ENCODE data around the gene MLH3. TPM values are rescaled to one million over a fixed set of nuclear protein-coding genes. Genes with fewer than 3 reads are reported as not detected.

The MLH3 gene
- total RNA-seq, 1 experiment from 2014 or later: 23.0 TPM

GRCh38 chr14:74977901-74978385 is 73.3 kb downstream of the MLH3 start:
- Histone ChIP-seq H3T11ph (ENCODE audit: low read length) (no peak overlapping the region), H2AFZ (ENCODE audit: low read length) (no peak overlapping the region), H2AK5ac (ENCODE audit: insufficient read length, low read length) (no peak overlapping the region), H2BK15ac (ENCODE audit: low read depth, low read length) (no peak overlapping the region), H2BK120ac (ENCODE audit: low read depth, low read length, poor library complexity, severe bottlenecking) (no peak overlapping the region), H3K79me1 (ENCODE audit: insufficient read depth, low read depth, low read length, poor library complexity, severe bottlenecking) (no peaks in the 10 kb centered on the region), H4K8ac (replicated peaks; ENCODE audit: insufficient read length, low read depth, low read length) (no peak overlapping the region), H3K9me3 (ENCODE audit: control insufficient read depth, low read depth, low read length) (no peaks in the 10 kb centered on the region), H3K4me1 (ENCODE audit: insufficient read depth, low read length) (no peaks in the 10 kb centered on the region; the same call in 1 of the 2 replicates), H3K14ac (ENCODE audit: insufficient read depth, low read length) (no peak overlapping the region), H3K23me2 (ENCODE audit: insufficient read length, low read depth, low read length, poor library complexity, severe bottlenecking) (no peaks in the 10 kb centered on the region), H3K18ac (ENCODE audit: insufficient read length, low read depth, low read length) (no peak overlapping the region), H2BK5ac (ENCODE audit: insufficient read length, low read length) (no peak overlapping the region), H2BK12ac (ENCODE audit: insufficient read length, low read depth, low read length) (no peak overlapping the region), H3K79me2 (ENCODE audit: insufficient read depth, low read length) (no peaks in the 10 kb centered on the region), H4K91ac (ENCODE audit: insufficient read length, low read depth, low read length) (no peak overlapping the region), H3K4ac (ENCODE audit: low read depth, low read length) (no peak overlapping the region), H4K20me1 (ENCODE audit: control insufficient read depth, insufficient read depth, insufficient read length) (no peaks in the 10 kb centered on the region), H2BK20ac (ENCODE audit: low read depth, low read length, poor library complexity, severe bottlenecking) (no peak overlapping the region), H3K4me2 (ENCODE audit: insufficient read depth, insufficient read length, low read length) (no peak overlapping the region), H3K56ac (ENCODE audit: insufficient read length, low read depth, low read length) (no peak overlapping the region), H3K23ac (ENCODE audit: insufficient read length, low read depth, low read length) (no peak overlapping the region), H4K5ac (ENCODE audit: insufficient read length, low read depth, low read length) (no peak overlapping the region), H3K9ac (ENCODE audit: extremely low read depth, insufficient read length, low read length) (no peak overlapping the region), H3K27ac (ENCODE audit: insufficient read length, low read depth, low read length) (no peak overlapping the region), H3K27me3 (ENCODE audit: insufficient read depth, low read length) (no peaks in the 10 kb centered on the region)
- H3K27me3 Mint-ChIP-seq (ENCODE audit: low read depth): no peaks in the 10 kb centered on the region; the same call in 1 of the 2 replicates
- DNase-seq: peak; percentile 20
- no peak for TF ChIP-seq CTCF (conservative IDR thresholded peaks at IDR 0.05)
- peaks cover 33 to 47% of the 10 kb centered on the region in 2 experiments for H3K4me1 Mint-ChIP-seq
- no peaks in the 10 kb centered on the region for H3K36me3 Mint-ChIP-seq (ENCODE audit: insufficient read depth in 1 of 3, low read depth in 3 of 3)
- no peak overlapping the region for H3K27ac Mint-ChIP-seq
- no peak overlapping the region for H3K4me3 Mint-ChIP-seq
- no CpG with 5 or more reads among the region's 6 CpGs for WGBS (ENCODE audit: extremely low coverage, insufficient read length, low lambda C conversion rate)
- no peaks in the 10 kb centered on the region for H3K9me3 Mint-ChIP-seq

Data from H9 (cell line).